Caco-2 (cell line): Measurements from ENCODE around the gene LRRC1. TPM values are rescaled to one million over a fixed set of nuclear protein-coding genes. Genes with fewer than 3 reads are reported as not detected.

Source experiments
- BruUV-seq: library from RNA; stranded (reverse); fragments of 400-500 nt; replicated peaks from 2 replicates; lab custom pipeline; 2021; lab: Mats Ljungman, UMichigan
- CTCF ChIA-PET: fragments of 300-600 bp; sonication (Branson Sonifier 250); formaldehyde crosslinking; loops from one replicate; lab custom pipeline; 2022; ENCODE audit warnings: antibody characterized with exemption; lab: Charles Lee
- POLR2A ChIA-PET: fragments of 300-600 bp; sonication (Branson Sonifier 250); formaldehyde crosslinking; loops from one replicate; lab custom pipeline; 2022; ENCODE audit warnings: antibody characterized with exemption; lab: Charles Lee
- DNase-seq, 2 experiments: peaks; one replicate each; pipeline versions ENCODE4 v3.0.0 to v3.0.0-alpha.2; 2020 to 2022
- H3K27me3 ChIP-seq: replicated peaks from 2 replicates; pipeline ENCODE4 v1.6.0; 2011; ENCODE audit warnings: low read length; ENCODE audit not compliant: control insufficient read depth, insufficient read depth
- H3K36me3 ChIP-seq: 2 replicates; pipeline ENCODE4 v1.5.1; 2011; ENCODE audit warnings: low read length; ENCODE audit not compliant: control insufficient read depth, insufficient read depth
- H3K4me1 ChIP-seq: fragments of 250-450 bp; sonication (Bioruptor Pico); 2 replicates; pipeline ENCODE4 v1.5.1; 2020; ENCODE audit warnings: mild to moderate bottlenecking
- H3K4me3 ChIP-seq: 2 replicates; pipeline ENCODE4 v1.5.1; 2011; ENCODE audit warnings: low read depth, mild to moderate bottlenecking, control low read depth, low read length
- H3K9me3 ChIP-seq: fragments of 250-450 bp; sonication (Bioruptor Pico); 2 replicates; pipeline ENCODE4 v1.5.1; 2020; ENCODE audit warnings: mild to moderate bottlenecking, moderate library complexity
- H3K27ac Mint-ChIP-seq: one replicate; pipeline ENCODE4 v1.8.0; 2022; ENCODE audit warnings: mixed read lengths; ENCODE audit not compliant: unreplicated experiment
- H3K27me3 Mint-ChIP-seq: one replicate; pipeline ENCODE4 v1.8.0; 2022; ENCODE audit warnings: mixed read lengths; ENCODE audit not compliant: insufficient read depth, unreplicated experiment
- H3K36me3 Mint-ChIP-seq: one replicate; pipeline ENCODE4 v1.8.0; 2022; ENCODE audit warnings: mild to moderate bottlenecking, mixed read lengths; ENCODE audit not compliant: insufficient read depth, unreplicated experiment
- H3K4me1 Mint-ChIP-seq: one replicate; pipeline ENCODE4 v1.8.0; 2022; ENCODE audit warnings: low read depth, mixed read lengths; ENCODE audit not compliant: unreplicated experiment
- H3K4me3 Mint-ChIP-seq: one replicate; pipeline ENCODE4 v1.8.0; 2022; ENCODE audit warnings: mild to moderate bottlenecking, moderate library complexity, mixed read lengths; ENCODE audit not compliant: unreplicated experiment
- H3K9me3 Mint-ChIP-seq: one replicate; pipeline ENCODE4 v1.8.0; 2022; ENCODE audit warnings: mixed read lengths; ENCODE audit not compliant: unreplicated experiment
- intact Hi-C: fragments of 100-400 bp; cut with micrococcal nuclease; formaldehyde crosslinking; loops from one replicate; pipeline ENCODE4 v1.10.0; 2022; ENCODE audit not compliant: unreplicated experiment
- total RNA-seq: library from RNA; stranded (reverse); gene quantifications from 2 replicates; pipeline ENCODE4 v1.2.3, GENCODE V29; 2022
- TF ChIP-seq, protein P1 (sequence below), 2 experiments: fragments of 200-600 bp in 1 of 2; IDR thresholded peaks; 1 replicate in 1 of 2; 2 replicates in 1 of 2; pipeline versions ENCODE4 v1.5.1 to v1.8.0; 2011 to 2022; ENCODE audit warnings: antibody characterized with exemption in 1 of 2, control low read depth in 1 of 2, inconsistent platforms in 1 of 2, low read depth in 1 of 2, low read length in 1 of 2, mild to moderate bottlenecking in 1 of 2, moderate library complexity in 1 of 2; ENCODE audit not compliant: insufficient read depth in 1 of 2, severe bottlenecking in 1 of 2, unreplicated experiment in 1 of 2

LRRC1 gene
- total RNA-seq, 1 experiment from 2014 or later: 60.8 TPM

DNA sequence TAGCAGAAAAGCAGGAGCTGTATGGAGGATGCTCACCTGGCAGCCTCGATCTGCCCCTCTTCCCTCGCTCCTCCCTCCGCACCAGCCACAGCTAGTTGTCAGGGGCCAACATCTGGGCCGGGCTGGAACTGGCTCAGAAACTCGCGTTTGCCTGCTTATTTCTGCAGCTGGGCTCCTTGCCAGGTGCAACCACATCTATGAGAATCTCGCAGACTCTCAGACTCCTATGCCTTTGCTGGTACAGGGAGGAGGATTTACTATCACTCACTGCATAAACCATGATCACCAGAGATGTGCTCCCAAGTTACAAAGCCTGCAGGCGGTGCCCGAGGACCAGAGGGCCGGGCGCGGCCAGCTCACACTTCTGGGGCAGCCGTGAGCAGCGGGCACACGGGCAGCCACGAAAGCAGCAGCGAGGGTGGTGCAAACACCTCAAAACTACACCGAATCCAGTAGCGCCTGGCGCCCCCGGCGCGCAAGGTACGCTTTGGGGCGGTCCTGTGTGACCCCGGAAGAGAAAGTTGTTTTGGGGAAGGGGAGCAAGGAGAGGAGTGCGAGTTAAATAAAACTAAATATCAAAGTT is 577 bp upstream of the LRRC1 start:
- Histone ChIP-seq H3K4me1 (peaks cover 18% of the 10 kb centered on the region), H3K9me3 (peaks cover 9% of the 10 kb centered on the region; the same call in 1 of the 2 replicates), H3K27me3 (no peaks in the 10 kb centered on the region), H3K36me3 (no peaks in the 10 kb centered on the region; the same call in 1 of the 2 replicates), H3K4me3 (peak overlapping the region; percentile 82)
- peaks cover 2% of the 10 kb centered on the region for H3K9me3 Mint-ChIP-seq
- DNase-seq: peak; percentile 67 to 70
- no peaks in the 10 kb centered on the region for H3K27me3 Mint-ChIP-seq
- POLR2A ChIA-PET: interaction anchor here (0.5 to 3.8 kb wide), 22 partner anchors 14 to 329 kb away, joined by 3 to 36 read pairs (median 4); no protein-coding TSS in a partner anchor
- TSS peak; percentile 8 for BruUV-seq
- peaks cover 22% of the 10 kb centered on the region for H3K4me1 Mint-ChIP-seq
- TF ChIP-seq, protein P1, sequence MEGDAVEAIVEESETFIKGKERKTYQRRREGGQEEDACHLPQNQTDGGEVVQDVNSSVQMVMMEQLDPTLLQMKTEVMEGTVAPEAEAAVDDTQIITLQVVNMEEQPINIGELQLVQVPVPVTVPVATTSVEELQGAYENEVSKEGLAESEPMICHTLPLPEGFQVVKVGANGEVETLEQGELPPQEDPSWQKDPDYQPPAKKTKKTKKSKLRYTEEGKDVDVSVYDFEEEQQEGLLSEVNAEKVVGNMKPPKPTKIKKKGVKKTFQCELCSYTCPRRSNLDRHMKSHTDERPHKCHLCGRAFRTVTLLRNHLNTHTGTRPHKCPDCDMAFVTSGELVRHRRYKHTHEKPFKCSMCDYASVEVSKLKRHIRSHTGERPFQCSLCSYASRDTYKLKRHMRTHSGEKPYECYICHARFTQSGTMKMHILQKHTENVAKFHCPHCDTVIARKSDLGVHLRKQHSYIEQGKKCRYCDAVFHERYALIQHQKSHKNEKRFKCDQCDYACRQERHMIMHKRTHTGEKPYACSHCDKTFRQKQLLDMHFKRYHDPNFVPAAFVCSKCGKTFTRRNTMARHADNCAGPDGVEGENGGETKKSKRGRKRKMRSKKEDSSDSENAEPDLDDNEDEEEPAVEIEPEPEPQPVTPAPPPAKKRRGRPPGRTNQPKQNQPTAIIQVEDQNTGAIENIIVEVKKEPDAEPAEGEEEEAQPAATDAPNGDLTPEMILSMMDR (IDR thresholded peaks at IDR 0.05; ENCODE audit: insufficient read depth in 1 of 2, low read depth in 1 of 2, low read length in 1 of 2, severe bottlenecking in 1 of 2, unreplicated experiment in 1 of 2): peak in 1 of 2 experiments; percentile 27
- intact Hi-C loops: loop anchor here (2.0 to 5.0 kb wide), 2 partner anchors 128 to 249 kb away; partner anchors contain the start of gene GCLC
- CTCF ChIA-PET: interaction anchor here (1.4 to 5.2 kb wide), 4 partner anchors 60 to 162 kb away, joined by 8 to 32 read pairs (median 23); no protein-coding TSS in a partner anchor
- peak overlapping the region; percentile 97 for H3K4me3 Mint-ChIP-seq
- H3K36me3 Mint-ChIP-seq: peaks cover 47% of the 10 kb centered on the region
- H3K27ac Mint-ChIP-seq: peak overlapping the region; percentile 94

DNA sequence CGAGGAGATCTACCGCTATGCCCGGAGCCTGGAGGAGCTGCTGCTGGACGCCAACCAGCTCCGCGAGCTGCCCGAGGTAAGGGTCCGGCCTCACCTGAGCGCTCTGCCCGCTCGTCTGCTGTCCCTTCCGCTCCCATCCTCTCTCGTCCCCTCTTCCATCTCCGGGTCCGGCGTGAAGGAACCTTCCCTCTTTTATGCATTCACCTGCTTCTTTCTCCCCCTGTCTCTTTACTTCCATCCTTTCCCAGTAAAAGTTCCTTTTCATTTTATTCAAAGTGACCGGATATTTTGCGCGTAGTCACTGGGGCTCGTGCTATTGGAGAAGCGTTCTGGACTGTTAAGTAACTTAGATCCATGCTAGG is 516 bp downstream of the LRRC1 start:
- no peaks in the 10 kb centered on the region; the same call in 1 of the 2 replicates for H3K36me3 ChIP-seq
- POLR2A ChIA-PET: interaction anchor here (0.5 to 3.8 kb wide), 22 partner anchors 13 to 657 kb away, joined by 3 to 36 read pairs (median 5); no protein-coding TSS in a partner anchor
- no peaks in the 10 kb centered on the region for H3K27me3 Mint-ChIP-seq
- H3K36me3 Mint-ChIP-seq: peaks cover 55% of the 10 kb centered on the region
- intact Hi-C loops: loop anchor here (2.0 kb wide), 1 partner anchor 251 kb away; the partner anchor contains the start of gene GCLC
- CTCF ChIA-PET: interaction anchor here (0.7 to 5.2 kb wide), 6 partner anchors 54 to 161 kb away, joined by 3 to 32 read pairs (median 10); no protein-coding TSS in a partner anchor
- BruUV-seq: no TSS peak
- no peaks in the 10 kb centered on the region for H3K27me3 ChIP-seq
- H3K9me3 ChIP-seq: 0 out of 2 replicates have a peak, but pooled peaks cover under 1% of the 10 kb centered on the region
- peak overlapping the region; percentile 94 for H3K27ac Mint-ChIP-seq
- H3K4me1 Mint-ChIP-seq: peaks cover 30% of the 10 kb centered on the region
- no peak for DNase-seq
- H3K9me3 Mint-ChIP-seq: no peaks in the 10 kb centered on the region
- TF ChIP-seq, protein P1 (IDR thresholded peaks at IDR 0.05; ENCODE audit: insufficient read depth in 1 of 2, low read depth in 1 of 2, low read length in 1 of 2, severe bottlenecking in 1 of 2, unreplicated experiment in 1 of 2): no peak
- H3K4me3 ChIP-seq: peak overlapping the region; percentile 98
- H3K4me3 Mint-ChIP-seq: peak overlapping the region; percentile 97
- H3K4me1 ChIP-seq: peaks cover 25% of the 10 kb centered on the region

DNA sequence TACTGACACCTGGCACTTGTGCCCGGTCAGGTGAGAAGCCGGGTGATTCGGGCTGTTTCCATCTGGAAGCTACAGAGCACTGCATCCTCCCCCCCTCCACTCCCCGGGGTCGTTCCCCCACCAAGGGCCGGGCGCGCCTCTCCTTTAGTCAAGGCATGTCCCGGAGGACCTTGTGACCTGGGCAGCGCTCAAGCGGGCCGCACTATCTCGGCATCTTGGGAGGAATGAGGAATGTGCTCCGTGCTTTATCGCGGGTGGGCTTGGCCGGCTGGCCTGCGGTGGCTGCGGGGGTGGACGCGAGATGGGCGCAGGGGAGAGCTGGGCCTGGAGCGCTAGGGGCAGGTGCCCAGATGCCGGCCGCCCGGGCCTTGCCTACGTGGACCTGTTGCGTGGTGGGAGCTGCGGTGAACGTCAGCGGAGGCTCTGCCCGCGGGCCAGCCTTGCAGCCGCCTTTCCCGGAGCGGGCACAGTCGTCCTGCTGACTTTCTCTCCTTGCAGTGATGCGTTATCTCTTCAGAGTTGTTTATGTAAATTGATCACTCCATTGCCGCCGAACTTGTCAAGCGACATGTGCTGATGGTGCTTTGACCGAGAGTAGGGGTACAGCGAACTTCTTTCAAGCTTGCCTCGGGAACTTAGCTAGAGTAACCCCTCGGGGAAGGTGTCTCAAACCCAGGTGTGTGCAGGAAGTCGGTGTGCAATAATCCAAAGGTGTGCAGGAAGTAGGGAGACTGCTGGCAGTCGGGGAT is 1.1 kb downstream of the LRRC1 start:
- no TSS peak for BruUV-seq

More for the DNA sequence above, 1.1 kb downstream of the LRRC1 start:
- intact Hi-C loops: loop anchor here (1.0 to 2.0 kb wide), 2 partner anchors 15 to 251 kb away; partner anchors contain the start of gene GCLC
- no peaks in the 10 kb centered on the region for H3K27me3 Mint-ChIP-seq
- H3K4me1 Mint-ChIP-seq: peaks cover 34% of the 10 kb centered on the region
- POLR2A ChIA-PET: interaction anchor here (0.6 to 3.8 kb wide), 7 partner anchors 11 to 101 kb away, joined by 3 to 36 read pairs (median 4); no protein-coding TSS in a partner anchor
- Histone ChIP-seq H3K4me1 (peaks cover 26% of the 10 kb centered on the region), H3K4me3 (peak overlapping the region; percentile 98), H3K27me3 (no peaks in the 10 kb centered on the region), H3K9me3 (no peaks in the 10 kb centered on the region), H3K36me3 (no peaks in the 10 kb centered on the region; the same call in 1 of the 2 replicates)
- peak; percentile 54 to 59 for DNase-seq
- CTCF ChIA-PET: interaction anchor here (0.6 to 5.2 kb wide), 6 partner anchors 53 to 195 kb away, joined by 3 to 32 read pairs (median 10); no protein-coding TSS in a partner anchor
- H3K36me3 Mint-ChIP-seq: peaks cover 55% of the 10 kb centered on the region
- peak overlapping the region; percentile 97 for H3K4me3 Mint-ChIP-seq
- TF ChIP-seq, protein P1 (IDR thresholded peaks at IDR 0.05; ENCODE audit: insufficient read depth in 1 of 2, low read depth in 1 of 2, low read length in 1 of 2, severe bottlenecking in 1 of 2, unreplicated experiment in 1 of 2): no peak
- peak overlapping the region; percentile 94 for H3K27ac Mint-ChIP-seq
- H3K9me3 Mint-ChIP-seq: no peaks in the 10 kb centered on the region
